ENCODE measurements around the gene BSN. TPM values are rescaled to one million over a fixed set of nuclear protein-coding genes. Genes with fewer than 3 reads are reported as not detected.

BSN gene
- total and polyA plus RNA-seq, 2 of the 4 experiments (the other 2 are of a cell fraction), result under 0.01 to 0.03 TPM

- H3K9me3 ChIP-seq (ENCODE audit: control insufficient read depth, insufficient read depth, low read length), result peaks cover 2% of the 10 kb centered on the region; the same call in 1 of the 2 replicates
- no peak overlapping the region for H2AK9ac ChIP-seq (replicated peaks; ENCODE audit: low read depth, low read length, poor library complexity)
- BruUV-seq (replicated peaks), result no TSS peak
- no peak overlapping the region for H3K4ac ChIP-seq (ENCODE audit: low read depth, low read length)
- H3K9ac ChIP-seq (ENCODE audit: low read depth, low read length), result no peak overlapping the region
- dilution Hi-C loops (cut with HindIII; ENCODE audit: low sequenced_read_pairs, unreplicated experiment), result no loop called here
- in situ Hi-C loops (cut with MboI; ENCODE audit: low sequenced_read_pairs), result no loop called here
- POLR2A ChIA-PET (ENCODE audit: unreplicated experiment), result no interaction called here
- no peak overlapping the region for H2BK120ac ChIP-seq (ENCODE audit: low read depth, low read length)
- H2BK20ac ChIP-seq (ENCODE audit: low read depth, low read length), result no peak overlapping the region
- no peaks in the 10 kb centered on the region for H4K20me1 ChIP-seq (ENCODE audit: insufficient read depth, low read length)
- TF ChIP-seq POLR2A (IDR thresholded peaks at IDR 0.05; ENCODE audit: low read depth, low read length) (no peak), SMC3 (IDR thresholded peaks at IDR 0.05; ENCODE audit: low read depth, low read length) (no peak), ELK1 (IDR thresholded peaks at IDR 0.05; ENCODE audit: borderline replicate concordance, low read depth, low read length) (no peak), RFX5 (IDR thresholded peaks at IDR 0.05; ENCODE audit: low read depth, low read length) (no peak), RCOR1 (IDR thresholded peaks at IDR 0.05; ENCODE audit: insufficient replicate concordance, low read length) (no peak), FOS (IDR thresholded peaks at IDR 0.05; ENCODE audit: low read depth, low read length) (no peak), MXI1 (IDR thresholded peaks at IDR 0.05; ENCODE audit: borderline replicate concordance, low read depth, low read length) (no peak), MAZ (IDR thresholded peaks at IDR 0.05; ENCODE audit: borderline replicate concordance, low read depth, low read length) (no peak), RAD21 (IDR thresholded peaks at IDR 0.05; ENCODE audit: low read length) (no peak), BHLHE40 (IDR thresholded peaks at IDR 0.05; ENCODE audit: low read depth, low read length) (no peak), MAFK (IDR thresholded peaks at IDR 0.05; ENCODE audit: low read depth, low read length) (no peak), NFE2L2 (IDR thresholded peaks at IDR 0.05; ENCODE audit: low read depth, low read length) (no peak), USF2 (IDR thresholded peaks at IDR 0.05; ENCODE audit: low read depth, low read length) (no peak), CHD1 (IDR thresholded peaks at IDR 0.05; ENCODE audit: low read depth, low read length) (no peak), CEBPB (IDR thresholded peaks at IDR 0.05; ENCODE audit: low read depth, low read length) (no peak)
- TF ChIP-seq, protein P1, sequence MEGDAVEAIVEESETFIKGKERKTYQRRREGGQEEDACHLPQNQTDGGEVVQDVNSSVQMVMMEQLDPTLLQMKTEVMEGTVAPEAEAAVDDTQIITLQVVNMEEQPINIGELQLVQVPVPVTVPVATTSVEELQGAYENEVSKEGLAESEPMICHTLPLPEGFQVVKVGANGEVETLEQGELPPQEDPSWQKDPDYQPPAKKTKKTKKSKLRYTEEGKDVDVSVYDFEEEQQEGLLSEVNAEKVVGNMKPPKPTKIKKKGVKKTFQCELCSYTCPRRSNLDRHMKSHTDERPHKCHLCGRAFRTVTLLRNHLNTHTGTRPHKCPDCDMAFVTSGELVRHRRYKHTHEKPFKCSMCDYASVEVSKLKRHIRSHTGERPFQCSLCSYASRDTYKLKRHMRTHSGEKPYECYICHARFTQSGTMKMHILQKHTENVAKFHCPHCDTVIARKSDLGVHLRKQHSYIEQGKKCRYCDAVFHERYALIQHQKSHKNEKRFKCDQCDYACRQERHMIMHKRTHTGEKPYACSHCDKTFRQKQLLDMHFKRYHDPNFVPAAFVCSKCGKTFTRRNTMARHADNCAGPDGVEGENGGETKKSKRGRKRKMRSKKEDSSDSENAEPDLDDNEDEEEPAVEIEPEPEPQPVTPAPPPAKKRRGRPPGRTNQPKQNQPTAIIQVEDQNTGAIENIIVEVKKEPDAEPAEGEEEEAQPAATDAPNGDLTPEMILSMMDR (conservative IDR thresholded peaks at IDR 0.05; ENCODE audit: low read depth, low read length), result no peak
- intact Hi-C loops (cut with micrococcal nuclease), result no loop called here
- H3K4me2 ChIP-seq (ENCODE audit: low read depth, low read length), result no peak overlapping the region
- H3K27me3 ChIP-seq (ENCODE audit: control insufficient read depth, insufficient read depth, low read length), result peaks cover 44% of the 10 kb centered on the region
- H3K23ac ChIP-seq (ENCODE audit: low read depth, low read length), result no peak overlapping the region
- ATAC-seq (ENCODE audit: low read depth) (no peak), DNase-seq (no peak)
- no peaks in the 10 kb centered on the region for H3K4me1 ChIP-seq (ENCODE audit: control insufficient read depth, insufficient read depth, low read length)
- no peaks in the 10 kb centered on the region for H3K9me1 ChIP-seq (ENCODE audit: insufficient read depth, low read length)
- no peak overlapping the region for H4K5ac ChIP-seq (ENCODE audit: low read depth, low read length)
- H2AFZ ChIP-seq (replicated peaks; ENCODE audit: low read length, poor library complexity), result no peak overlapping the region
- no peak overlapping the region for H3K4me3 ChIP-seq (ENCODE audit: insufficient read depth, low read depth, low read length)
- no peaks in the 10 kb centered on the region for H3K36me3 ChIP-seq (ENCODE audit: control insufficient read depth, insufficient read depth, low read length)
- no peak overlapping the region for H3K56ac ChIP-seq (ENCODE audit: extremely low read depth, insufficient read depth, low read length)
- no peak overlapping the region for H2AK5ac ChIP-seq (ENCODE audit: low read depth, low read length)
- no peak overlapping the region for H2BK5ac ChIP-seq (ENCODE audit: low read depth, low read length, poor library complexity, severe bottlenecking)
- H3K27ac ChIP-seq (ENCODE audit: insufficient read depth, low read length), result no peak overlapping the region
- H4K8ac ChIP-seq (ENCODE audit: low read depth in 2 of 2, low read length in 2 of 2), result no peak overlapping the region
- H2BK15ac ChIP-seq (ENCODE audit: low read depth, low read length), result no peak overlapping the region
- WGBS, 2 experiments (ENCODE audit: extremely low coverage in 2 of 2, insufficient read length in 1 of 2), result no CpG with 5 or more reads among the region's 6 CpGs
- H3K14ac ChIP-seq (replicated peaks; ENCODE audit: low read depth, low read length), result no peak overlapping the region
- H4K91ac ChIP-seq (ENCODE audit: insufficient read depth, low read depth, low read length), result no peak overlapping the region
- no peaks in the 10 kb centered on the region for H3K79me1 ChIP-seq (ENCODE audit: low read depth in 1 of 2, low read length in 2 of 2)
- CTCF ChIA-PET, result no interaction called here
- no peak overlapping the region for H3K18ac ChIP-seq (ENCODE audit: low read depth, low read length)
Observed at GRCh38 chr3:49629866-49630265, 75.6 kb downstream of the BSN start.

Measured in IMR-90 (cell line).